Natural killer cell (primary cell): ENCODE measurements around the gene CNTNAP4. TPM values are rescaled to one million over a fixed set of nuclear protein-coding genes. Genes with fewer than 3 reads are reported as not detected.

ENCODE experiments used
- ATAC-seq, 3 donors: fragments of 150-1000 bp in 2 of 3; fragments of 200-7000 bp in 1 of 3; cut with Tn5 transposase; 1 replicate in 1 of 3; 2 replicates in 2 of 3; pipeline ENCODE4 v1.10.0; 2021; ENCODE audit warnings: mild to moderate bottlenecking in 2 of 3, moderate library complexity in 2 of 3
- DNase-seq, 2 donors: peaks; one replicate each; pipeline versions ENCODE4 v3.0.0 to v3.0.0-alpha.2; 2013 to 2021; ENCODE audit warnings: mixed read lengths in 1 of 2
- H3K27ac ChIP-seq: one replicate; pipeline ENCODE4 v1.5.1; 2013; ENCODE audit warnings: mild to moderate bottlenecking, low read length
- H3K27me3 ChIP-seq: one replicate; pipeline ENCODE4 v1.6.1; 2013; ENCODE audit warnings: low read length; ENCODE audit not compliant: control insufficient read depth, insufficient read depth
- H3K36me3 ChIP-seq: one replicate; pipeline ENCODE4 v1.6.1; 2013; ENCODE audit warnings: low read length; ENCODE audit not compliant: control insufficient read depth, insufficient read depth
- H3K4me1 ChIP-seq: one replicate; pipeline ENCODE4 v1.6.1; 2013; ENCODE audit warnings: low read length; ENCODE audit not compliant: control insufficient read depth, insufficient read depth
- H3K4me3 ChIP-seq: one replicate; pipeline ENCODE4 v1.5.1; 2013; ENCODE audit warnings: low read length
- H3K9me3 ChIP-seq: one replicate; pipeline ENCODE4 v1.6.1; 2013; ENCODE audit warnings: low read length; ENCODE audit not compliant: control insufficient read depth, insufficient read depth
- H3K27ac Mint-ChIP-seq, 2 donors: one replicate each; pipeline ENCODE4 v1.8.0; 2022; ENCODE audit warnings: mild to moderate bottlenecking in 2 of 2, mixed read lengths in 2 of 2, moderate library complexity in 1 of 2
- H3K27me3 Mint-ChIP-seq, 2 donors: one replicate each; pipeline ENCODE4 v1.8.0; 2022; ENCODE audit warnings: low read depth in 2 of 2, mixed read lengths in 2 of 2
- H3K36me3 Mint-ChIP-seq: one replicate; pipeline ENCODE4 v1.8.0; 2022; ENCODE audit warnings: mixed read lengths
- H3K4me1 Mint-ChIP-seq, 2 donors: one replicate each; pipeline ENCODE4 v1.8.0; 2022; ENCODE audit warnings: mixed read lengths in 2 of 2
- H3K4me3 Mint-ChIP-seq: one replicate; pipeline ENCODE4 v1.8.0; 2022; ENCODE audit warnings: mild to moderate bottlenecking, moderate library complexity, mixed read lengths
- H3K9me3 Mint-ChIP-seq, 2 donors: one replicate each; pipeline ENCODE4 v1.8.0; 2022; ENCODE audit warnings: mixed read lengths in 2 of 2
- WGBS: methylation state at CpG from one replicate; pipeline ENCODE4 v1.1.7; 2013; ENCODE audit warnings: missing lambda C conversion rate; ENCODE audit not compliant: insufficient coverage; 5-methylcytosine and 5-hydroxymethylcytosine counted together
- intact Hi-C: fragments of 100-400 bp; cut with micrococcal nuclease; formaldehyde crosslinking; loops from one replicate; pipeline ENCODE4 v1.14.2; 2022
- total RNA-seq, 4 donors: library from RNA; stranded (reverse); fragments of 120-200 nt in 1 of 4; gene quantifications; one replicate each; pipeline versions ENCODE4 v1.2.3 to v1.2.4, GENCODE V29; 2013 to 2022
- TF ChIP-seq, protein P1 (sequence below): fragments of 200-600 bp; IDR thresholded peaks from one replicate; pipeline ENCODE4 v1.8.0; 2022; ENCODE audit warnings: antibody characterized with exemption

CNTNAP4 gene
- total RNA-seq, 3 donors from 2014 or later (not counting 1 experiment from before 2014, with no cell fraction given), result not detected

GRCh38 chr16:76503091-76503490, 225.9 kb downstream of the CNTNAP4 start:
- DNase-seq (no peak), ATAC-seq (no peak)
- peaks cover 8 to 10% of the 10 kb centered on the region in 2 donors for H3K9me3 Mint-ChIP-seq
- no peaks in the 10 kb centered on the region for H3K4me1 Mint-ChIP-seq
- no peak overlapping the region for H3K4me3 Mint-ChIP-seq
- H3K27me3 Mint-ChIP-seq, result no peaks in the 10 kb centered on the region
- H3K4me1 ChIP-seq, result no peaks in the 10 kb centered on the region
- H3K27ac ChIP-seq, result no peak overlapping the region
- H3K4me3 ChIP-seq, result no peak overlapping the region
- intact Hi-C loops, result no loop called here
- no peak overlapping the region for H3K27ac Mint-ChIP-seq
- no peaks in the 10 kb centered on the region for H3K27me3 ChIP-seq
- TF ChIP-seq, protein P1, sequence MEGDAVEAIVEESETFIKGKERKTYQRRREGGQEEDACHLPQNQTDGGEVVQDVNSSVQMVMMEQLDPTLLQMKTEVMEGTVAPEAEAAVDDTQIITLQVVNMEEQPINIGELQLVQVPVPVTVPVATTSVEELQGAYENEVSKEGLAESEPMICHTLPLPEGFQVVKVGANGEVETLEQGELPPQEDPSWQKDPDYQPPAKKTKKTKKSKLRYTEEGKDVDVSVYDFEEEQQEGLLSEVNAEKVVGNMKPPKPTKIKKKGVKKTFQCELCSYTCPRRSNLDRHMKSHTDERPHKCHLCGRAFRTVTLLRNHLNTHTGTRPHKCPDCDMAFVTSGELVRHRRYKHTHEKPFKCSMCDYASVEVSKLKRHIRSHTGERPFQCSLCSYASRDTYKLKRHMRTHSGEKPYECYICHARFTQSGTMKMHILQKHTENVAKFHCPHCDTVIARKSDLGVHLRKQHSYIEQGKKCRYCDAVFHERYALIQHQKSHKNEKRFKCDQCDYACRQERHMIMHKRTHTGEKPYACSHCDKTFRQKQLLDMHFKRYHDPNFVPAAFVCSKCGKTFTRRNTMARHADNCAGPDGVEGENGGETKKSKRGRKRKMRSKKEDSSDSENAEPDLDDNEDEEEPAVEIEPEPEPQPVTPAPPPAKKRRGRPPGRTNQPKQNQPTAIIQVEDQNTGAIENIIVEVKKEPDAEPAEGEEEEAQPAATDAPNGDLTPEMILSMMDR, result no peak
- H3K9me3 ChIP-seq, result no peaks in the 10 kb centered on the region
- H3K36me3 Mint-ChIP-seq, result no peaks in the 10 kb centered on the region
- no peaks in the 10 kb centered on the region for H3K36me3 ChIP-seq

GRCh38 chr16:76511203-76511602, 234.0 kb downstream of the CNTNAP4 start:
- Histone ChIP-seq H3K9me3 (no peaks in the 10 kb centered on the region), H3K4me3 (no peak overlapping the region), H3K27me3 (no peaks in the 10 kb centered on the region), H3K4me1 (no peaks in the 10 kb centered on the region), H3K36me3 (no peaks in the 10 kb centered on the region), H3K27ac (no peak overlapping the region)
- intact Hi-C loops, result no loop called here
- WGBS, result 81% methylated on average over 2 of the region's 3 CpGs
- H3K9me3 Mint-ChIP-seq, result peaks cover 18 to 21% of the 10 kb centered on the region in 2 donors
- no peaks in the 10 kb centered on the region for H3K27me3 Mint-ChIP-seq
- no peak for DNase-seq
- H3K4me3 Mint-ChIP-seq, result no peak overlapping the region
- no peaks in the 10 kb centered on the region for H3K4me1 Mint-ChIP-seq
- no peak overlapping the region for H3K27ac Mint-ChIP-seq
- no peaks in the 10 kb centered on the region for H3K36me3 Mint-ChIP-seq
- ATAC-seq, result no peak
- TF ChIP-seq, protein P1, result no peak

DNA sequence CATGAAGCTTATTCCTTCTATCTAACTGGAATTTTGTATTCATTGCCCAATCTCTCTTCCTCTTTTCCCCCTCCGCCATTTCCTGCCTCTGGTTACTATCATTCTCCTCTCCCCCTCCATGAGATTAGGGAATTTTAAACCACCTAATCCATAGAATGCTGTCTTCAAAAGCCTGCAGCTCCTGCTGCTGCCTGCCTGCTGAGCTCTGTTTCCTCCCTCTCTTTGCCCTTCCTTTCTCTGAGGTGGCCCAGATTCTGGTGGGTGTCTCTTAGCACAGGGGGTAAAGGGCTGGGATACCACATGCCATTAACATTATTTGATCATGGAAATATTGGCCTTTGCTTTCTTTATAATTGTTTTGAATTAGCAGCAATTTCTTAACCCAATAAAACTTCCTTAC, 241.6 kb downstream of the CNTNAP4 start:
- Mint-ChIP-seq H3K4me1 (no peaks in the 10 kb centered on the region), H3K27ac (no peak overlapping the region), H3K9me3 (peaks cover 3 to 4% of the 10 kb centered on the region in 2 donors), H3K36me3 (no peaks in the 10 kb centered on the region), H3K27me3 (no peaks in the 10 kb centered on the region), H3K4me3 (no peak overlapping the region)
- ATAC-seq, result no peak
- 80% methylated on average over 1 of the region's 1 CpG for WGBS
- H3K27me3 ChIP-seq, result no peaks in the 10 kb centered on the region
- H3K27ac ChIP-seq, result no peak overlapping the region
- H3K4me3 ChIP-seq, result no peak overlapping the region
- no peaks in the 10 kb centered on the region for H3K36me3 ChIP-seq
- no peaks in the 10 kb centered on the region for H3K4me1 ChIP-seq
- intact Hi-C loops, result no loop called here
- no peak for DNase-seq
- H3K9me3 ChIP-seq, result peaks cover 3% of the 10 kb centered on the region
- TF ChIP-seq, protein P1, result no peak

GRCh38 chr16:76524356-76524755, 247.2 kb downstream of the CNTNAP4 start:
- Histone ChIP-seq H3K9me3 (peaks cover 3% of the 10 kb centered on the region), H3K27ac (no peak overlapping the region), H3K36me3 (no peaks in the 10 kb centered on the region), H3K4me1 (no peaks in the 10 kb centered on the region), H3K27me3 (no peaks in the 10 kb centered on the region), H3K4me3 (no peak overlapping the region)
- H3K27ac Mint-ChIP-seq, result no peak overlapping the region
- TF ChIP-seq, protein P1, result no peak
- DNase-seq (no peak), ATAC-seq (no peak)
- WGBS, result 77% methylated on average over 2 of the region's 2 CpGs
- intact Hi-C loops, result no loop called here
- H3K27me3 Mint-ChIP-seq, result no peaks in the 10 kb centered on the region
- no peak overlapping the region for H3K4me3 Mint-ChIP-seq
- no peaks in the 10 kb centered on the region for H3K4me1 Mint-ChIP-seq
- no peaks in the 10 kb centered on the region for H3K36me3 Mint-ChIP-seq
- H3K9me3 Mint-ChIP-seq, result peaks cover 6% of the 10 kb centered on the region in 2 donors
